DND-41 (cell line): ENCODE data around the gene FZD10.

Experiments used
- CTCF ChIP-seq: IDR thresholded peaks from 2 replicates; pipeline ENCODE4 v1.5.1; 2012; ENCODE audit warnings: borderline replicate concordance, low read length, moderate library complexity, mild to moderate bottlenecking; ENCODE audit not compliant: poor library complexity, severe bottlenecking; ENCODE audit errors: extremely low read depth
- EZH2 ChIP-seq: IDR thresholded peaks from 3 replicates; pipeline ENCODE4 v1.6.1; 2012; ENCODE audit warnings: borderline replicate concordance, low read depth, mild to moderate bottlenecking, moderate library complexity, low read length, inconsistent platforms; ENCODE audit not compliant: severe bottlenecking

- TF ChIP-seq CTCF (no peak), EZH2 (no peak)
Observed at GRCh38 chr12:130154276-130155070, 7.8 kb upstream of the FZD10 start.
